HG02885 (cell line): ENCODE measurements around the gene PLD2.

ENCODE experiments used
- ATAC-seq: cut with Tn5 transposase; IDR thresholded peaks from one replicate; pipeline ENCODE4 v1.9.1; 2021; ENCODE audit warnings: mild to moderate bottlenecking; ENCODE audit not compliant: unreplicated experiment, poor library complexity

The PLD2 gene

GRCh38 chr17:4789951-4790704 lies 16.8 kb upstream of the PLD2 start:
- ATAC-seq: peak; percentile 95

DNA sequence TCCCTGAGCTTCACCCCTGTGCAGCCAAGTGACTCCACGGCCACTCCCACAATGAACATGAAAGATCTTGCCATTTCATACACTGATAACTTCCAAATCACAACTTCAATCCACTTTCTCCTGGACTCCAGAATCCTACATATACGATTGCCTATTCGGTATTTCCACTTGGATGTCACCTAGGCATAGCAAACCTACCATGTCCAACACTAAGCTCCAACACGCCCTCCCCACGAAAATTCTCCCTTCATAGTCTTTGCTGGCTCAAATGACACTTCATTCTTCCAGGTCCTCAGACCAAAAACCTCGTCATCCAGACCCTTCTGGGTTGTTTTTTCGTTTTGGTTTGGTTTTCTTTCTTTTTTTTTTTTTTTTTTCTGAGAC lies 16.3 kb upstream of the PLD2 start:
- no peak for ATAC-seq

DNA sequence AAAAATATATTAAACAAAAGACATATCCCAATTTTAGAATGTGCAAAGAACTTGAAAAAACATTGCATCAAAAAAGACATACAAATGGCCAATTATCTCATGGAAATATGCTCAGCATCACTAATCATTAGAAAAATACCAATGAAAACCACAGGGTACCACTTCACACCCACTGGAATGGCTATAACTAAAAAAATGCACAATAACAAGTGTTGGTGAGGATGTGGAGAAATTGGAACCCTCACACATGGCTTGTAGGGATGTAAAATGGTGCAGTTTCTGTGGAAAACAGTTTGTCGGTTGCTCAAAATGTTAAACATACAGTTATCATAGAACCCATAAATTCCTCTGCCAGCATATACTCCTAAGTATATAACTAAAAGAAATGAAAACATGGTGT lies 11.8 kb upstream of the PLD2 start:
- ATAC-seq: no peak

DNA sequence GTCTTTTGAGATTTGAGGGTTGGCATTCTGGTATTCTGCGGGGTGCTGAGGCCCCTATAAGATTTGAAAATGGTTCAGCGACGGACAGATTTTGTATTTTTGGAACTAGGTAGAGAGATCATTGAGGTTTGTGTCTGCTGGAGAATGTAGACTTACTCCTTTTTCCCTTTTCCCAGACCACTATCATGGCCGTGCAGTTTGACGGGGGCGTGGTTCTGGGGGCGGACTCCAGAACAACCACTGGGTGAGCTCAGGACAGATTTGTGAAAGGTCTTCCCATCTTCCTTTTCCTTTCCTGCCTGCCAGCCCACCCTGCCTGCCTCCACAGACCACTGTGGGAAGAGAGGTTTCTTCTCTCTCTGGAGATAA lies 10.4 kb upstream of the PLD2 start:
- ATAC-seq: no peak

GRCh38 chr17:4800462-4801196 lies 6.3 kb upstream of the PLD2 start:
- no peak for ATAC-seq

- no peak for ATAC-seq
These were observed 4.7 kb upstream of the PLD2 start, which contains the start of gene C17orf114 for GRCh38 chr17:4802228-4802627. C17orf114 (minus strand) TSS chr17:4802328.

GRCh38 chr17:4806456-4806776 lies 536 bp upstream of the PLD2 start:
- ATAC-seq: no peak

- no peak for ATAC-seq
These were observed 839 bp downstream of the PLD2 start for GRCh38 chr17:4807605-4808377.

GRCh38 chr17:4808378-4808767 lies 1.4 kb downstream of the PLD2 start:
- no peak for ATAC-seq

DNA sequence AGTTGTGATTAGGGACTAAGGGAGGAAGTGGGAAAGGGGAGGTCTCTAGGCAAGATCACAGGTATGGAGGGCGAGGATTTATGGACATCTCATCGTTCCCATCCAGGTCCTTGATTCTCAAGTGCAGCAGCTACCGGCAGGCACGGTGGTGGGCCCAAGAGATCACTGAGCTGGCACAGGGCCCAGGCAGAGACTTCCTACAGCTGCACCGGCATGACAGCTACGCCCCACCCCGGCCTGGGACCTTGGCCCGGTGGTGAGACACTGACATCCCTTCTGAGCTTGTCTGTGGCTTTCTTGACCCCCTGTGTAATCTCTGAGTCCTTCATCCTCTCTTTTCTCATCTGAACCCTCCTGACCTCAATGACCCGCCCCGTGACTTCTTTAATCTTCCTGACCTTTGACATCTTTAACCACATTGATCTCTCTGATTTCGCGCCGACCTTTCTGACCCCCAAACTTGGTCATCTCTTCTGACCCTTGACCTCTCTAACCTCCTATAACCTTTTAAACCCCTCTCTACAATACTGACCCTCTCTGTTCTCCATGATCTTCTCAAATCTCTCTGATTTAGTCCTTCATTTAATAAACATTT lies 3.8 kb downstream of the PLD2 start:
- no peak for ATAC-seq

GRCh38 chr17:4811471-4811870 lies 4.5 kb downstream of the PLD2 start:
- ATAC-seq: no peak

GRCh38 chr17:4812690-4813089 lies 5.7 kb downstream of the PLD2 start:
- ATAC-seq: no peak

DNA sequence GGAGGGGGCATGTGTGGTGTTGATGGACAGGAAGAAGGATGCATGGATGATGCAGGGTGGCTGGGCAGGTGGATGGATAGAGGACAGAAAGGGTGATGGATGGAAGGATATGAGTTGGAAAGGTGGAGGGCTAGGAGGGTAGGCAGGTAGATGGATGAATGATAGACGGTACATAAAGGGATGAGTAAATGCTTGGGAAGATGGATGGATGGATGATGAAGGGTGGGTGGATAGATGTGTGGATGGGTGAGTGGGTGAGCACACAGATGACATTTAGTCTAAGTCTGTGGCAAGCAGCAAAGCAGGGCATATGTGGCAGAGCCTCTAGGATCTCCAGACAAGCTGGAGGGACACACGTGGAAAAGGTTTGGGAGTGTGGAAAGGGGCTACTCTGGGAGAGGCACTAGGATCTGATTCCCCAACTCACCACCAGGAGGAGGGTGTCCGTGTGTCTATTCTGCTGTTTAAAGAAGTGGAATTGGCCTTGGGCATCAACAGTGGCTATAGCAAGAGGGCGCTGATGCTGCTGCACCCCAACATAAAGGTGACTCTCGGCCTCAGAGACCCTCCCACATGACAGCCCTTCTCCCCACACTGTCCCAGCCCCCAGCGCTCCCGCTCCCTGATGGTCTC lies 8.2 kb downstream of the PLD2 start:
- ATAC-seq: no peak

- ATAC-seq: no peak
These were observed 9.9 kb downstream of the PLD2 start for GRCh38 chr17:4816826-4817225.

DNA sequence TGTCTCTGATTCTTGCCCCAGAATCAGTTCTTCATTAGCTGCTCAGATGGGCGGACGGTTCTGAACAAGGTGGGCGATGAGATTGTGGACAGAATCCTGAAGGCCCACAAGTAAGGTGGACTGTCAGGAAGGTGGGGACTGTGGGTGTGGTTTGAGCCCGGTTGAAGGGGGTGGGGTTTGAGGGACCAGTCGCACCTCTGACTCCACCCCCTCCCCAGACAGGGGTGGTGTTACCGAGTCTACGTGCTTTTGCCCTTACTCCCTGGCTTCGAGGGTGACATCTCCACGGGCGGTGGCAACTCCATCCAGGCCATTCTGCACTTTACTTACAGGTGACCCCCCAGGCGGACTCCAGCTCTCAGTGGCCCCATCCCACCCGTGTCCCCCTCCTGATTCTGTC lies 11.3 kb downstream of the PLD2 start:
- ATAC-seq: no peak

- no peak for ATAC-seq
These were observed 15.9 kb downstream of the PLD2 start for GRCh38 chr17:4822835-4823234.

DNA sequence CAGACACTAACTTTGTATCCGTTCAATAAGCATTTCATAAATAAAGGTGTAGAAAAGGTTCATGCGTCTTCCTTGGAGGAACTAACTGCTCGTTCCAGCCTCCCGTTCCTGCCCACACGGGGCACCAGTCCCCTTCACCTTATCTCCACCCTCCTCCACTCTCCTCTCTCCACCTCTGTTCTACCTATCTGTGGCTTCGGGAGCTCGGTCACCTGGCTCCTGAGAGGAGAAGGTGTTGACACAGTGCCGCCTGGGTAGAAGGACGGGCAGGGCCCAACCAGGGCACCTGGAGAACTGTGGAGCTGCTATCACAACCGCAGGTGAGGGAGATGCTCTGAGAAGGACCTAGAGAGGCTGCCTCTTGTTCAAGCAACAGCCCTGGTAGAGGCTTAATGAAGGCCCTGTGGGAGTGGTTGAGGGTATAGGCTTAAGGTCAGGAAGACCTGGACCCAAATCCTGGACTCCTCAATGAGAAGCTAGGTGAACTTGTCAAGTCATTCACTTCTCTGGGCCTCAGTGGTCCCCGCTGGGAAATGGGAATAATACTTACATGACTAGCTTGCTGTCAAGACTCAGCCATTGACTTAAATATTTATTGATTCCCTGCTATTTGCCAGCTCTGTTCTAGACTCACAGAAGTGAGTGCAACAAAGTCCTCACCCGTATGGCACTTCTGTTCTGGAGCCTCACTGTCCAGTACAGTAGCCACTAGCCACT lies 16.6 kb downstream of the PLD2 start:
- no peak for ATAC-seq

DNA sequence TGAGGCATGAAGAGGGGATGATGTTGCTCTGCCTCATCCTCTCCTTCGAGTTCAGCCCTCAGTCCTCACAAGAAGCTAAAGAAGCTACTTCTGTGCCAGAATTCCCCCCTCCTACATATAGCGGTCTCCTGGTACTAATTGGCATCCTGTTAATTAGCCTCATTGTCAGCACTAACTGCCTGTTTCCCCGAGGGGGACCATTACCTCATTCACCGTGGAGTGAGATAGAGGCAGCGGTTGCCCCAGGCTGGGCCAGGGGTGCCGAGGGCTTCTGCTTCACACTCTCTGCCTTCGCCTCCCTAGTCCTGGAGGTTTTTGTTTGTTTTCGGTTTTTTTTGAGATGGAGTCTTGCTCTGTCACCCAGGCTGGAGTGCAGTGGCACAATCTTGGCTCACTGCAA lies 20.4 kb downstream of the PLD2 start:
- ATAC-seq: no peak

- peak; percentile 16 for ATAC-seq
These were observed 25.9 kb downstream of the PLD2 start for GRCh38 chr17:4832829-4833177.
